ENCODE results near the gene PDCL2. TPM values are rescaled to one million over a fixed set of nuclear protein-coding genes. Genes with fewer than 3 reads are reported as not detected.
"Not testable (repeated sequence)": the region's sequence is repeated elsewhere in the genome, so short reads cannot be mapped to it uniquely, and the experiment has no call there.

Gene PDCL2
- total and polyA plus RNA-seq, 2 donors: not detected

DNA sequence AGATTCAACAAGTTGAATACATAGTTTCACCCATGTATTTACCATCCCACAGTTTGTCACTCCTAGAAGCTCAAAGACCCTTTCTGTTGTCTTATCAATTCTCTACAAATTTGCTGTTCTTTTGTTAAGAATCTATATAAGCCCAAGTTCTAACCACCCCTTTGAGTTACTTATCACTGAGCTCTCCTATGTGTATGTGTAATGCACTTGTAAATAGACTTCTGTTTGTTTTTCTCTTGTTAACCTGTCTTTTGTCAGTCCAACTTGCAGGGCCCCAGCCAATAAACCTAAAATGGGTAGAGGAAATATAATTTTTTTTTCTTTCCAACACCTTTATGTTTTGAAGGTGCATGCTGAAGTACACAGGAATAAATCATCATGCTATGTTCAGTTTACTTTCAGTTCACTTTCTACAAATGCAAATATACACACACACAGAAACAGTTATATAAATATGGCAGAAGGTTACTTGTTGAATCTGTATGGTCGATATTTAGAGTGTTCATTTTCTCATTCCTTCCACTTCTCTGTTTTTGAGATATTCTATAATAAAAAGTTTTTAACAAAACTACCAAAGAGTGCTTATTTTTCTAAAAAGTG lies 23.0 kb downstream of the PDCL2 start:
- DNase-seq (ENCODE audit: extremely low spot score): no peak
- WGBS: 82% methylated on average over 1 of the region's 1 CpG
- Histone ChIP-seq H3K4me3 (ENCODE audit: low read depth, low read length) (no peak overlapping the region), H3K27ac (ENCODE audit: low read depth) (no peak overlapping the region), H3K4me1 (ENCODE audit: insufficient read depth) (no peaks in the 10 kb centered on the region), H3K36me3 (ENCODE audit: insufficient read depth) (peaks cover 1% of the 10 kb centered on the region)

DNA sequence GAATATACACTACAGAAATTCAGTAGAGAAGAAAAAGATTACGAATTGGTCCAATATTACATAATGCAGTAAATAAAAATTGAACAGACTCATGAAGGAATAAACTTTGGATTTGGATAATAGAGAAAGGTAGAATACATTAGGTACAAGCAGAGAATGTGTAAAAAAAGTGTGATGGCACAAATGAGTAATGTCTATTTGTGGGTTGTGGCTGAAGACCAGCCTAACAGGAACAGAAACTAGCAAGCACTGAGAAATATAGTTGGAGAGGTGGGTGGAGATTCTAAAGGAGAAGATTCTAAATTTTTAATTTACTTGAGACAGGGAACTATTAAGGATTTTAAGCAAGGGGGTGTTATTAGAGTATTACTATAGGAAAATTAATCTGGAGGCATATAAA lies 30.2 kb downstream of the PDCL2 start:
- Histone ChIP-seq H3K4me1 (ENCODE audit: insufficient read depth) (no peaks in the 10 kb centered on the region), H3K27ac (ENCODE audit: low read depth) (no peak overlapping the region), H3K4me3 (ENCODE audit: low read depth, low read length) (no peak overlapping the region), H3K36me3 (ENCODE audit: insufficient read depth) (peaks cover 1% of the 10 kb centered on the region)
- 95% methylated on average over 1 of the region's 1 CpG for WGBS
- DNase-seq (ENCODE audit: extremely low spot score): no peak

DNA sequence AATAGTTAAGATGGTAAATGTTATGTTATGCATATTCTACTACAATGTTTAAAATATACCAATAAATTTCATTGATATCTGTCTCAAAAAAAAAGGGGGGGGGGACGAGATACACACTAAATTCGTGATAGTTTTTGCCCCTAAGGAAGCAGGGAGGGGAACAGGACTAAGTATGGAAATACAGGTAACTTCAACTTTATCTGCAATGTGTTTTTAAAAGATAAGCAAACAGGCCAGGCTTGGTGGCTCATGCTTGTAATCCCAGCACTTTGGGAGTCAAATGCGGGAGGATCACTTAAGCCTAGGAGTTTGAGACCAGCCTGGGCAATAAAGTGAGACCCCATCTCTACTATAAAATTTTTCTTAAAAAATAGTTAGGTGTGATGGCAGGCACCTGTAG lies 31.9 kb downstream of the PDCL2 start:
- no peak overlapping the region for H3K4me3 ChIP-seq (ENCODE audit: low read depth, low read length)
- 81% methylated on average over 3 of the region's 3 CpGs for WGBS
- no peaks in the 10 kb centered on the region for H3K36me3 ChIP-seq (ENCODE audit: insufficient read depth)
- no peaks in the 10 kb centered on the region for H3K4me1 ChIP-seq (ENCODE audit: insufficient read depth)
- no peak overlapping the region for H3K27ac ChIP-seq (ENCODE audit: low read depth)
- no peak for DNase-seq (ENCODE audit: extremely low spot score)

DNA sequence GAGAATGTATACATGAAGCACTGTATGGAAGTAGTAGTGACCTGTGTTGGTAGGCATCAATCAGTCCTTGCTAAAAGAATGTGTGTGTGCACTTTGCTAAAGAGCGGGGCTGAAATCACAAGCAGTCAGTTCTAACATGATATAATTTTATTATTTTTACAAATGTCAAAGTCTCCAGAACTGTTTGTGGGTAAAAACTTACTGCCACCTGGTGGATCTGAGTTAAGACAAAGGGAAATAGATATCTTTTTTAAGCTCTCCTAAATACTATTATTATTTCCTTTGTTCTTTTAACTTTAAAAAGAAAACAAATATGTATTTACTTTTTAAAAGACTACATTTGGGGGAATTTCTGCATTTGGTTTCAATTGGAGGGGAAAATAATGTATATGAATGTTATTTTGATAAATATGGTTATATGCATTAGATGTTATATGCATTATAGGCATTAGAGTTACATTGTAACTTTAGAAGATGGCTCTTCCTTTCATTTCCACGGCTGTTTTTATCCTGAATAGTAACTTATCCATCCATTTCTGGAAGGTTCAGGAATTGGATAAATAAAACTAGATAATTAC lies 37.5 kb downstream of the PDCL2 start:
- no peaks in the 10 kb centered on the region for H3K4me1 ChIP-seq (ENCODE audit: insufficient read depth)
- H3K27ac ChIP-seq (ENCODE audit: low read depth): no peak overlapping the region
- no peak overlapping the region for H3K4me3 ChIP-seq (ENCODE audit: low read depth, low read length)
- no peak for DNase-seq (ENCODE audit: extremely low spot score)
- 37% methylated on average over 2 of the region's 2 CpGs for WGBS
- no peaks in the 10 kb centered on the region for H3K36me3 ChIP-seq (ENCODE audit: insufficient read depth)

DNA sequence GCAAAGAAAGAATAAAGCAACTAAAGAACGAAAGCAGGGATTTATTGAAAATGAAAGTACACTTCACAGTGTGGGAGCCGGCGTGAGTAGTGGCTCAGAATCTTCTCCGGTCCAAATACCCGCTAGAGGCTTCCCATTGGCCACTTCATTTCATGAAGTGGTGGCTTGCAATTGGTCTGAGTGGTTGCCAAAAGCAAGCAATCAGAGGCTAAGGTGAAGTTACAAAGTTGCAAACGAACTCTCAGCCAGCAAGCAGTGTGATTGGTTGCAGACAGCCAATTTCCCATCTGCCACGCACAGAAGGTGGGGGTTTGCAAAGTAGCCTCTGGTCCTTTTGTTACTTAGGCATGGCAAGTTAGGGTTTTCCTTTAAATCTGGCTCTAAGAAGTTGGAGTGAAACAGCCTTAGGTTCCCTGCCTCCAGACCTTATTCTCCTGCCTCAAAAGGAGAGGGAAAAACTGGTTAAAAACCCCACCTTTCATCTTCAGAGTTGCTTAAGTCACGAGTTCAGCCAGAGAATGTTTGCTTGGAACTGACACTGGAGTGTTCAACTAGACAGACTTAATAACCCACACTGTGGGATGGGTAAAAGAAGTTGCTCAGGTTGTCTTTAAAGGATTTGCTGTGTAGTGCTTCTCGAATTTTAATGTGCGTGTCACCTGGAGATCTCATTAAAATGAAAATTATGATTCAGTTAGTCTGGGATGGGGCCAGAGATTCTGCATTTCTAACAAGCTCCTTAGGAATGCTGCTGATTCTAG lies 38.4 kb downstream of the PDCL2 start:
- Histone ChIP-seq H3K4me1 (ENCODE audit: insufficient read depth) (no peaks in the 10 kb centered on the region), H3K27ac (ENCODE audit: low read depth) (no peak overlapping the region), H3K36me3 (ENCODE audit: insufficient read depth) (no peaks in the 10 kb centered on the region), H3K4me3 (ENCODE audit: low read depth, low read length) (no peak overlapping the region)
- no peak for DNase-seq (ENCODE audit: extremely low spot score)
- 62% methylated on average over 10 of the region's 10 CpGs for WGBS

DNA sequence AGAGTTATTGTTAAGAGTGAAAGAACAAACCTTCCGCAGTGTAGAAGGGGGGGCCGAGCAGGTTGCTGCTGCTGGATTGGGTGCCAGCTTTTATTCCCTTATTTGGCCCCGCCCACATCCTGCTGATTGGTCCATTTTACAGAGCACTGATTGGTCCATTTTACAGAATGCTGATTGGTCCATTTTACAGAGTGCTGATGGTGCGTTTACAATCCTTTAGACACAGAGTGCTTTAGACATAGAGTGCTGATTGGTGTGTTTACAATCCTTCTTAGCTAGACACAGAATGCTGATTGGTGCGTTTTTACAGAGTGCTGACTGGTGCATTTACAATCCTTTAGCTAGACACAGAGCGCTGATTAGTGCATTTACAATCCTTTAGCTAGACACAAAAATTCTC lies 40.1 kb downstream of the PDCL2 start:
- not testable (repeated sequence) for DNase-seq (ENCODE audit: extremely low spot score); H3K4me1 ChIP-seq (ENCODE audit: insufficient read depth); H3K4me3 ChIP-seq (ENCODE audit: low read depth, low read length); H3K27ac ChIP-seq (ENCODE audit: low read depth); H3K36me3 ChIP-seq (ENCODE audit: insufficient read depth)
- WGBS: 92% methylated on average over 6 of the region's 6 CpGs

DNA sequence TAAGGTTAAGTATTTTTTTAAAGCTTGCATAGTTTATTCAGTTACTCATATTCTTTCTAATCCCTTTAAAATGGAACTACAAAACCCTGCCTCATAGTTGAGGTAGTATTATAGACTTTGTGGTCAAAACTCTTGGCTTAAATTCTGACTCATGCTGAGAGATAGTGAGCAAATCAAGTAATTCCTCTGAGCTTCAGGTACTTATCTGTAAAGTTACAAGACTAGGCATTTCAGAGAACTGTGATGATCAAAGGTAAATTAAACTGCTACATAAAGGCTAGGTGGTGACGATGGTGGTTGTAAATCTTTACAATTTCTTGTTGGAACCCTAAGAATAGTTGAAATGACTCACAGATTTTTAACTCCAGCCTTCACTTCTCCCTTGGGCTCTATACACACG lies 42.2 kb downstream of the PDCL2 start:
- no peak for DNase-seq (ENCODE audit: extremely low spot score)
- H3K4me1 ChIP-seq (ENCODE audit: insufficient read depth): no peaks in the 10 kb centered on the region
- 67% methylated on average over 2 of the region's 2 CpGs for WGBS
- H3K27ac ChIP-seq (ENCODE audit: low read depth): no peak overlapping the region
- no peaks in the 10 kb centered on the region for H3K36me3 ChIP-seq (ENCODE audit: insufficient read depth)
- H3K4me3 ChIP-seq (ENCODE audit: low read depth, low read length): no peak overlapping the region

DNA sequence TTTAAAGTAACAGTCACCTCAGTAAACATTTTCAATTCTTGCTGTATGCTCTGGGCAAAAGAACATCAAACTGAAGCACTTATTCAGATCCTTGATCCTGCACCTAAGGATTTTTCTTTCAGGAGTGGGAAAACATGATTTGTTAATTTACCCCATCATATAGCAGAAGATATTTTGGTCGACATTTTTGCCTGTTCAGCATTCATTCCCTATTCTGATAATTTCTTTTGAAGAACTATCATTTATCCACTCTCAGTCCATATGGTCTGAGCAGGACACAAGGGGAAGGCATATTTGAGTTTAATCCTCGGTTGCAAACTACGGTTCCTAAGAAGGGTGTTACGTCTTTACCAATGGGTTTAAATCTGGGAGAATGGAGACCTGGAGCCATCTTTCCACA lies 44.1 kb downstream of the PDCL2 start:
- WGBS: 50% methylated on average over 4 of the region's 4 CpGs
- Histone ChIP-seq H3K27ac (ENCODE audit: low read depth) (no peak overlapping the region), H3K4me1 (ENCODE audit: insufficient read depth) (no peaks in the 10 kb centered on the region), H3K36me3 (ENCODE audit: insufficient read depth) (no peaks in the 10 kb centered on the region), H3K4me3 (ENCODE audit: low read depth, low read length) (no peak overlapping the region)
- no peak for DNase-seq (ENCODE audit: extremely low spot score)

DNA sequence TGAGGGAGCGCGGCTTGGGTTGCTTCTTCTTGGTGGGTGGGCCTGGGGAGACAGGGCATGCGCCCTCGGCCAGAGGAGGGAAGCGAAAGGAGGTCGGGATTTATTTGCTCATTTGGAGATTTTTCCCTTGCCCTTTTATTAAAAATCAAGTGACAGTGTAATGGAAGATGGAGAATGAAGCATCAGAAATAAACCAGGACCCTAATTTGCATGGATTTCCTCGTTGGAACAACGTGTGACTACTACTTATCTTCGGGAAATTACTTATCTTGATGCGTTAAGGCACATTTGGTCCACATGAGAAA lies 44.6 kb downstream of the PDCL2 start:
- Histone ChIP-seq H3K27ac (ENCODE audit: low read depth) (peak overlapping the region; percentile 98), H3K4me3 (ENCODE audit: low read depth, low read length) (peak overlapping the region; percentile 82), H3K4me1 (ENCODE audit: insufficient read depth) (no peaks in the 10 kb centered on the region), H3K36me3 (ENCODE audit: insufficient read depth) (no peaks in the 10 kb centered on the region)
- no peak for DNase-seq (ENCODE audit: extremely low spot score)
- 3% methylated on average over 10 of the region's 10 CpGs for WGBS

DNA sequence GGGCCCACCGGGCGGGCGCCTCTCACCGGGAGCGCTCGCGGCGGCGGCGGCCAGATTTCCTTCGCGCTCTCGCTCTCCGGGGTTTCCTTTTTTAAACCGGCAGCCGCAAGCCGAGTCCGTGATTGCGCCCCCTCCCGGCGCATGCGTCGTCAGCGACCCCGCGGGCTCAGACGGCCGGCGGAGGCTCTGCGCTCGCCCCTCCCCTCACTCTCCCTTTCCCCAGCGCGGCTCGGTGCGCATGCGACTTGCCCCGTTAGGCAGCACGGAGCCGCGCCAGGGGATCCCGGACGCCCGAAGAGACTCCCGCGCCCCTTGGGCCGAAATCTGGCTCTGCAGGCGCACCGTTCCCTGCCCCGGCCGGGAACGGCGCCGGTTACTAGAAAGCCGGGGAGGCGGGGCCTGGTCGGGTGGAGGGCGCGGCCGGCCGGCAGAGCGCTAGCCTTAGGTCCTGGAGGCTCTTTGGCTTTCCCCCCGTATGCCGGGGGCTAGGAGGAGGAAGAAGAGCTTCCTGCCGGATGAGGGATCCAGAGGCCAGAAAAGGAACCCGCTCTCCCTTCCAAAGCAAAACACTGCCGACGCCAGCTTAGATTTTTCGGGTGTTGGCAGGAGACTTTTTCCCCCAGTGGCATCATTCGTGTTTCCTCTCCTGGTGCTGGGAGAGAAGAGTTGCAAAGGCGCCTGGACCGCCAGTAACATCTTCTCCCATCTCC lies 45.1 kb downstream of the PDCL2 start, which contains the start of gene CLOCK:
Gene CLOCK, minus strand, starts transcription at position 154 of the 710 bp plus-strand sequence. CDS start 64,124 bp downstream, outside the sequence.
- peak; percentile 80 for DNase-seq (ENCODE audit: extremely low spot score)
- H3K4me3 ChIP-seq (ENCODE audit: low read depth, low read length): peak within 1 kb of the TSS; percentile 82
- peak within 1 kb of the TSS; percentile 98 for H3K27ac ChIP-seq (ENCODE audit: low read depth)
- WGBS: under 1% methylated on average over 71 of the region's 71 CpGs
- no peaks in the 10 kb centered on the region for H3K4me1 ChIP-seq (ENCODE audit: insufficient read depth)
- no peaks in the 10 kb centered on the region for H3K36me3 ChIP-seq (ENCODE audit: insufficient read depth)

DNA sequence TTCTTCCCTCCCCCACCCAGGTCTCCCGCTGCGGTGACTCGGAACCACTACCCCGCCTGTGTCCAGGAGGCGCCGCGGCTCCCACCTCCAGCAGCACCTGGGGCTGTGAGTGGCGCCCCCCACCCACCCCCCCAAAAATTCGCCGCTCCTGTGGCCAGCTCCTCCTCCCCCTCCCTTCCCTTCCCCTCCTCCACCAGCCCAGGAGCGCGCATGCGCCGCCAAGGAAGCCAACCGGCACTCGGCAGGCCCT lies 45.6 kb downstream of the PDCL2 start:
- H3K36me3 ChIP-seq (ENCODE audit: insufficient read depth): no peaks in the 10 kb centered on the region
- no peaks in the 10 kb centered on the region for H3K4me1 ChIP-seq (ENCODE audit: insufficient read depth)
- WGBS: 1% methylated on average over 16 of the region's 16 CpGs
- H3K4me3 ChIP-seq (ENCODE audit: low read depth, low read length): peak overlapping the region; percentile 82
- no peak for DNase-seq (ENCODE audit: extremely low spot score)
- peak overlapping the region; percentile 98 for H3K27ac ChIP-seq (ENCODE audit: low read depth)

DNA sequence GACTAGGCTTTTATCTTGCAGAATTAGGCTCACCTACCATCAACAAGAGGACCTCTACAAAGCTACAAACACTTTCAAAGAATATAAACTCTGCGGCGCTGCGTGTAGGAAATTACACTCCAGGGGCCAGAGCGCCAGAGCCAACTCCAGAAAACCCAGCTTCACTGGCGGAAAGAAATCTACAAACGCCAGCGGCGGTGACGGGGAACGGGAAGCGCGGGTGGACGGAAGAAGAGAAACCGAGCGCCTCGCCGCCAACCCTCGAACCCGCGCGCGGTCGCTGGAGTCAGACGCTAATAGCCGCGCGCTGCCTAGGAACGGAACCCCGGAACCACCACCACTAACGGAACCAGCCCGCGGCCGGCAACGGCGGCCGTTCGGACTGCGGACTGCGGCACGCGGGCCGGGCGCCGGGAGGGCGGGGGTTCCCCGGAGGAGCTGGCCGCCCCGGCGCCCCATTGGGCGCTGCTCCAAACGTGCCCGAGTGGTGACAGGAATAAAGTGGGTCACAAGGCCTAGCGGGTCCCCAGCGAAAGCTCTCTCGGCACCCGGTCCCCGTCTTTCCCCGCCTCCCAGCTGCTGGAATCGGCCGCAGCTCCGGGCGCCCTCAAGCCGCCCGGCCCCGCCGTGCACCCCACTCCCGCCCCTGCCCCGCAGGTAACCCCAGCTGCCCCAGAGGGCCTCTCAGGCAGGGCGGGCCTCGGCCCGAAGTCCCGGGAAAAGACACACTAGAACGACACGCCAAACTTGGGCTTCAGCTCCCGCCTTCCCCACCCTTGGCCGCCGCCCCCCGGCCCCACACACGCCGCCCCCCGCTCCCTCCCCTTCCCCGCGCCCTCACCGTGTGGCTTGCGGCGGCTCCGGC lies 46.2 kb downstream of the PDCL2 start:
- Histone ChIP-seq H3K4me3 (ENCODE audit: low read depth, low read length) (peak overlapping the region; percentile 82), H3K36me3 (ENCODE audit: insufficient read depth) (no peaks in the 10 kb centered on the region), H3K27ac (ENCODE audit: low read depth) (peak overlapping the region; percentile 82), H3K4me1 (ENCODE audit: insufficient read depth) (no peaks in the 10 kb centered on the region)
- under 1% methylated on average over 87 of the region's 87 CpGs for WGBS
- peak; percentile 56 for DNase-seq (ENCODE audit: extremely low spot score)

DNA sequence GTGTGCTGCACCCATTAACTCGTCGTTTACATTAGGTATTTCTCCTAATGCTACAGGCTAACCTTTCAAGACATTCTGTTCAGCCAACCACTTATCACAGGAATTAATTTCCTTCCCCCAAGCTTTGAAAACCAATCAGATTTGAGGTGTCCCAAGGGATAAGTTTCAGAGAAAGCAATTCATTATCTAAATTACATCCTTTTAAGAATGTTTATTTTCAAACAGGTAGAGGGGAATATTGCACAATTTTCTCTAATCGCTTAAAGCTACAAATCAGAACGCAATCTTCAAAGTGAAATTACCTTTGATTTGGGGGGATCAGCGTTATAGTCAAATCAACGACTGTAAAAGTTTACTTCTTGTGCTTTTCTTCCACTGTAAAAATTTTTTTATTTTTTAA lies 46.9 kb downstream of the PDCL2 start:
- H3K27ac ChIP-seq (ENCODE audit: low read depth): no peak overlapping the region

More for the DNA sequence above, 46.9 kb downstream of the PDCL2 start:
- peak overlapping the region; percentile 82 for H3K4me3 ChIP-seq (ENCODE audit: low read depth, low read length)
- H3K36me3 ChIP-seq (ENCODE audit: insufficient read depth): no peaks in the 10 kb centered on the region
- DNase-seq (ENCODE audit: extremely low spot score): no peak
- H3K4me1 ChIP-seq (ENCODE audit: insufficient read depth): no peaks in the 10 kb centered on the region
- 3% methylated on average over 6 of the region's 6 CpGs for WGBS

All from urinary bladder (tissue), 4 donors.